ENCODE data around the gene NELL2.

NELL2 gene

GRCh38 chr12:44603701-44604100 lies 272.4 kb downstream of the NELL2 start:
- Histone ChIP-seq H4K20me1 (ENCODE audit: control insufficient read depth, insufficient read depth, low read depth, low read length) (no peaks in the 10 kb centered on the region), H3K27me3 (ENCODE audit: control insufficient read depth, low read length) (no peaks in the 10 kb centered on the region), H3K4me2 (ENCODE audit: low read length) (no peak overlapping the region), H3K36me3 (ENCODE audit: control insufficient read depth, low read length) (no peaks in the 10 kb centered on the region), H3K79me2 (ENCODE audit: control insufficient read depth, low read length) (no peaks in the 10 kb centered on the region), H3K9me3 (ENCODE audit: control insufficient read depth, insufficient read depth, low read length) (no peaks in the 10 kb centered on the region), H3K4me3 (ENCODE audit: low read length) (no peak overlapping the region), H3K27ac (ENCODE audit: low read depth, low read length) (no peak overlapping the region), H3K4me1 (ENCODE audit: control insufficient read depth, low read length) (no peaks in the 10 kb centered on the region), H3F3A (ENCODE audit: control insufficient read depth, insufficient read depth) (no peaks in the 10 kb centered on the region), H3K9me2 (replicated peaks; ENCODE audit: control insufficient read depth, low read length) (no peaks in the 10 kb centered on the region)
- TF ChIP-seq CTCF (IDR thresholded peaks at IDR 0.05; ENCODE audit: low read depth, low read length, poor library complexity, severe bottlenecking) = no peak
- TF ChIP-seq EZH2phosphoT487 (IDR thresholded peaks at IDR 0.05; ENCODE audit: borderline replicate concordance, low read length) = no peak

- Histone ChIP-seq H3K27ac (ENCODE audit: low read depth, low read length) (no peak overlapping the region), H3K79me2 (ENCODE audit: control insufficient read depth, low read length) (no peaks in the 10 kb centered on the region), H3K9me2 (replicated peaks; ENCODE audit: control insufficient read depth, low read length) (no peaks in the 10 kb centered on the region), H3F3A (ENCODE audit: control insufficient read depth, insufficient read depth) (no peaks in the 10 kb centered on the region), H3K4me3 (ENCODE audit: low read length) (no peak overlapping the region), H3K36me3 (ENCODE audit: control insufficient read depth, low read length) (no peaks in the 10 kb centered on the region), H3K27me3 (ENCODE audit: control insufficient read depth, low read length) (no peaks in the 10 kb centered on the region), H3K9me3 (ENCODE audit: control insufficient read depth, insufficient read depth, low read length) (no peaks in the 10 kb centered on the region), H4K20me1 (ENCODE audit: control insufficient read depth, insufficient read depth, low read depth, low read length) (no peaks in the 10 kb centered on the region), H3K4me1 (ENCODE audit: control insufficient read depth, low read length) (no peaks in the 10 kb centered on the region), H3K4me2 (ENCODE audit: low read length) (no peak overlapping the region)
- TF ChIP-seq CTCF (IDR thresholded peaks at IDR 0.05; ENCODE audit: low read depth, low read length, poor library complexity, severe bottlenecking) (no peak), EZH2phosphoT487 (IDR thresholded peaks at IDR 0.05; ENCODE audit: borderline replicate concordance, low read length) (no peak)
Measured at GRCh38 chr12:44592626-44593025, 283.5 kb downstream of the NELL2 start.

- Histone ChIP-seq H3K4me2 (ENCODE audit: low read length) (no peak overlapping the region), H3K9me3 (ENCODE audit: control insufficient read depth, insufficient read depth, low read length) (no peaks in the 10 kb centered on the region)
Measured at GRCh38 chr12:44589697-44590096, 286.4 kb downstream of the NELL2 start.

More at GRCh38 chr12:44589697-44590096, 286.4 kb downstream of the NELL2 start:
- no peaks in the 10 kb centered on the region for H3K9me2 ChIP-seq (replicated peaks; ENCODE audit: control insufficient read depth, low read length)
- TF ChIP-seq CTCF (IDR thresholded peaks at IDR 0.05; ENCODE audit: low read depth, low read length, poor library complexity, severe bottlenecking) = no peak
- no peak for TF ChIP-seq EZH2phosphoT487 (IDR thresholded peaks at IDR 0.05; ENCODE audit: borderline replicate concordance, low read length)
- no peaks in the 10 kb centered on the region for H3K36me3 ChIP-seq (ENCODE audit: control insufficient read depth, low read length)
- no peaks in the 10 kb centered on the region for H3K79me2 ChIP-seq (ENCODE audit: control insufficient read depth, low read length)
- H3K4me3 ChIP-seq (ENCODE audit: low read length) = no peak overlapping the region
- no peak overlapping the region for H3K27ac ChIP-seq (ENCODE audit: low read depth, low read length)
- no peaks in the 10 kb centered on the region for H4K20me1 ChIP-seq (ENCODE audit: control insufficient read depth, insufficient read depth, low read depth, low read length)
- H3K4me1 ChIP-seq (ENCODE audit: control insufficient read depth, low read length) = no peaks in the 10 kb centered on the region
- H3F3A ChIP-seq (ENCODE audit: control insufficient read depth, insufficient read depth) = no peaks in the 10 kb centered on the region
- no peaks in the 10 kb centered on the region for H3K27me3 ChIP-seq (ENCODE audit: control insufficient read depth, low read length)

Measured in DOHH2 (cell line).